ENCODE data around the gene PTPRF. TPM values are rescaled to one million over a fixed set of nuclear protein-coding genes. Genes with fewer than 3 reads are reported as not detected.

PTPRF gene
- total RNA-seq, 2 donors from 2014 or later: 7.4 to 27.7 TPM

DNA sequence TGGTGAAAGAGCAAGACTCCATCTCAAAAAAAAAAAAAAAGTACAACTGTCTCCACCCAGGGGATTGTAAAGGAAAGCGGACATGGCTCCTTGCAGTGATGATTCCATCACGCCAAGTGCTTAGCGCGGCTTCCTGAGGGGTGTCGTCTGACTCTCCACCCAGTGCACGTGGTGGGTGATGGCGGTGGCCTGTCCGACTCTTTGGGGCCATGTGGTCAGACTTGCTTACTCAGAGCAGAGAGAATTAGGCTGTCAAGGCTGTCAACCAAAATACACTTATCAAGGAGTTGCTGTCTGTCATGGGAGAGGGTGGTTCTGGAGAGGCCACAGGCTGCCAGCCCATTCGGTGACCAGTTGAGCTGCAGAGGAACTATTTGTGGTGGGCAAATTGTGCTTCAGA lies 49.4 kb downstream of the PTPRF start:
- Histone ChIP-seq H3K4me3 (no peak overlapping the region), H3K27ac (no peak overlapping the region), H3K27me3 (no peaks in the 10 kb centered on the region), H3K9me3 (no peaks in the 10 kb centered on the region), H3K36me3 (no peaks in the 10 kb centered on the region), H3K4me1 (no peaks in the 10 kb centered on the region)
- TF ChIP-seq, protein P1, sequence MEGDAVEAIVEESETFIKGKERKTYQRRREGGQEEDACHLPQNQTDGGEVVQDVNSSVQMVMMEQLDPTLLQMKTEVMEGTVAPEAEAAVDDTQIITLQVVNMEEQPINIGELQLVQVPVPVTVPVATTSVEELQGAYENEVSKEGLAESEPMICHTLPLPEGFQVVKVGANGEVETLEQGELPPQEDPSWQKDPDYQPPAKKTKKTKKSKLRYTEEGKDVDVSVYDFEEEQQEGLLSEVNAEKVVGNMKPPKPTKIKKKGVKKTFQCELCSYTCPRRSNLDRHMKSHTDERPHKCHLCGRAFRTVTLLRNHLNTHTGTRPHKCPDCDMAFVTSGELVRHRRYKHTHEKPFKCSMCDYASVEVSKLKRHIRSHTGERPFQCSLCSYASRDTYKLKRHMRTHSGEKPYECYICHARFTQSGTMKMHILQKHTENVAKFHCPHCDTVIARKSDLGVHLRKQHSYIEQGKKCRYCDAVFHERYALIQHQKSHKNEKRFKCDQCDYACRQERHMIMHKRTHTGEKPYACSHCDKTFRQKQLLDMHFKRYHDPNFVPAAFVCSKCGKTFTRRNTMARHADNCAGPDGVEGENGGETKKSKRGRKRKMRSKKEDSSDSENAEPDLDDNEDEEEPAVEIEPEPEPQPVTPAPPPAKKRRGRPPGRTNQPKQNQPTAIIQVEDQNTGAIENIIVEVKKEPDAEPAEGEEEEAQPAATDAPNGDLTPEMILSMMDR (IDR thresholded peaks at IDR 0.05): no peak
- no peak for DNase-seq (ENCODE audit: low spot score)

DNA sequence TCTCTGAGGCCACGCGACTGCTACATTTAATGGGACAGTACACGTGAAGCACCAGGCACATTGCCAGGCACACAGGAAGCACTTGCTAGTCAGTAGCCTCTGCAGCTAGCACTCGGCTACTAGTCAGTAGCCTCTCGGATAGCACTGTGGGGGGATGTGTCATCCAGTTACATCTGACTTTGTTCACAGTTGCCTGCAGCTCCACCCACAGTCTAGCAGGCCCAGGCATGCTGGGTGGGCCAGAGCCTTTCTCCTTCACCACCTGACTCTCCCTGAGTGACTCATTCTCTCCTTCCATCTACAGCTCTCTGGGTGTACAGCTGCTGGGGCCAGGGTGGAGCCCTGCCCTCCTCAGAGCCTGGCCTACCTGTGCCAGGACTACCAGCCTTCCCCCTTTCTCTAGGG lies 51.5 kb downstream of the PTPRF start:
- H3K4me3 ChIP-seq: no peak overlapping the region
- H3K9me3 ChIP-seq: no peaks in the 10 kb centered on the region
- TF ChIP-seq, protein P1 (IDR thresholded peaks at IDR 0.05): no peak
- no peak for DNase-seq (ENCODE audit: low spot score)
- H3K27ac ChIP-seq: no peak overlapping the region
- H3K4me1 ChIP-seq: no peaks in the 10 kb centered on the region
- H3K36me3 ChIP-seq: no peaks in the 10 kb centered on the region
- H3K27me3 ChIP-seq: no peaks in the 10 kb centered on the region

DNA sequence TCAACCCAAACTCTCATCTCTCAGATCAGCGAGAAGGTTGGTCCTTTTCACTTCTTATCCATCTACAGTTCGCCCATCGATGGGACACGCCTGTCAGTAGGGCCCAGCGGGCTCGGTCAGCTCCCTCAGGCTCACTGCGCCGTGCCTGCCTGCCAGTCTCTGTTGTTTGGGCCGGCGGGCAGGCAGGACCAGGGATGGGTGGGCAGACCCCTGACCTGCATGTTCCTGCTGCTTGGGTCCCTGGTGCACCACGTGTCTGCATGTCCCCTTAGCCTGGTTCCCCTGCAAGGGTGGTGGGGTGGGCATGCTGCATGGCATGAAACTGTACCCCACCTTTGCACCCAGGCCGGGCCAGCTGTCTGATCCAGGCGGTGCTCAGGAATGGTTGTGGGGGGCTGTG lies 52.4 kb downstream of the PTPRF start:
- no peak overlapping the region for H3K27ac ChIP-seq
- no peaks in the 10 kb centered on the region for H3K4me1 ChIP-seq
- H3K36me3 ChIP-seq: no peaks in the 10 kb centered on the region
- no peak for DNase-seq (ENCODE audit: low spot score)
- no peaks in the 10 kb centered on the region for H3K9me3 ChIP-seq
- no peaks in the 10 kb centered on the region for H3K27me3 ChIP-seq
- H3K4me3 ChIP-seq: no peak overlapping the region
- TF ChIP-seq, protein P1 (IDR thresholded peaks at IDR 0.05): no peak

DNA sequence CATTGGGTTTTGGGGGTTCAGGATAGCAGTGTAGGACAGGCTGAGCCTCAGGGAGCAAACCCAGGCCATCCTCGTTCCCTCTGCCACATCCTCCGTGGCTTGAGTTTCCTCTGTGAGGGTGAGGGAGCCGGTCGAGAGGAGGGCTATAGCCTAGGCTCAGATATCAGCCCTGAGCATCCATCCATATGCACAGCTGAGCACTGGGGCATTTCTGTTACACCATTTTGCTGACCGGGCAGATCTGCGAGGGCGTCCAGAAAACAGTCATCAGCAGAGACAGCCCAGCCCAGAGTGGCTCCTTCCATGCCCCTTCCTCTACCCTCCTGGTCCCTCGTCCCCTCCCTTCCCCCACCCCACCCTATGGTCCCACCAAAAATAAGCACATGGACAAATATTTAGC lies 53.5 kb downstream of the PTPRF start:
- H3K4me1 ChIP-seq: no peaks in the 10 kb centered on the region
- H3K27ac ChIP-seq: no peak overlapping the region
- H3K27me3 ChIP-seq: no peaks in the 10 kb centered on the region
- H3K36me3 ChIP-seq: no peaks in the 10 kb centered on the region
- TF ChIP-seq, protein P1 (IDR thresholded peaks at IDR 0.05): no peak
- no peak for DNase-seq (ENCODE audit: low spot score)
- H3K9me3 ChIP-seq: no peaks in the 10 kb centered on the region
- no peak overlapping the region for H3K4me3 ChIP-seq

DNA sequence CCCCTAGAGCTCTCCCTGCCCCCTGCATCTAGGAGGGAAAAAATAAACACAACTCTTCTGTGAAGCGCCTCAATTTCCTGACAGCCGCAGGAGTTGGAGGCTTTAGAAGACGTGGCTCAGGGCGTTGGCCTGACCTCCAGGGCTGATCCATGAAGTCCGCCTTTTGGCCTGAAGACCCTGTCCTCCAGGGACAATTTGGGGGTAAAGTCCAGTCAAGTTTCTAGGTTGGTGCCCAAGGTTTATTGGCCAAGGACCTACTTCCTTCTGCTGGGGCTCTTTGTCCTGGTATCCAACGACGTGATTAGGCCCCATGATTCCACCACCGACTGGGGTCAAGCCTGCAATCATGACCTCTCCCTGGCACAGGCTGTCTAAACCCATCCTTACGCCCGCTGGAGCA lies 54.9 kb downstream of the PTPRF start:
- TF ChIP-seq, protein P1 (IDR thresholded peaks at IDR 0.05): no peak
- H3K27me3 ChIP-seq: no peaks in the 10 kb centered on the region
- H3K4me1 ChIP-seq: no peaks in the 10 kb centered on the region
- H3K4me3 ChIP-seq: no peak overlapping the region
- no peaks in the 10 kb centered on the region for H3K36me3 ChIP-seq
- no peaks in the 10 kb centered on the region for H3K9me3 ChIP-seq
- no peak overlapping the region for H3K27ac ChIP-seq
- DNase-seq (ENCODE audit: low spot score): no peak

DNA sequence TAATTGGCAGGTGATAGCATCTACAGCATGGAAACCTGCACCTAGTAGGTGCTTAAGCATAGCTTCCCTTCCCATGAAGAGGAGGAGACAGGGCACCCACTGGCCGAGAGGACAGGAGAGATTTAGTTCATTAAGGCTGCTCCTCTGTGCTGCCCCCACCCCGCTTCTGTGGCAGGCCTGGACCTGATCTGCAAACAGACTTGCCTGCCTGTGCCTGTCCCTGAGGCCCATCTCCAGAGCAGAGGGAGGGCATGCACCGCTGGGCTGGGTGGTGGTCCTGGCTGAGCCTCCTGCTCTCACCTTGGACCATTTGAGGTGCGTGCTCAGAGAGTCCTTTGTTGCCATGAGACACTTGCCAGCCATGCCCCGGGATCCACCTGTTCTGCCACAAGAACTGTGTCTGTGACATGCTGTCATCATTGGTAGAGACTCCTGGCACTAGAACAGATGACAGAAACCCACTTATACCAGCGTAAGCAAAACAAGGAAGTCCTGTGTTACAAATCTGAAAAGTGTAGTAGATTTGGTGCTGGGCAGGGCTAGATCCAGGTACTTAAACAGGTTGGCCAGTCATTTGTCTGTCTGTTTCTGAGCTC lies 55.6 kb downstream of the PTPRF start:
- Histone ChIP-seq H3K27ac (no peak overlapping the region), H3K36me3 (no peaks in the 10 kb centered on the region), H3K9me3 (no peaks in the 10 kb centered on the region), H3K4me1 (no peaks in the 10 kb centered on the region), H3K4me3 (no peak overlapping the region), H3K27me3 (no peaks in the 10 kb centered on the region)
- TF ChIP-seq, protein P1 (IDR thresholded peaks at IDR 0.05): no peak
- DNase-seq (ENCODE audit: low spot score): no peak
